MM.1S (cell line): ENCODE data around the gene ATPAF2.
A peak's percentile ranks its signal among the peaks of the same experiment; 100 is the strongest.

Experiments
- DNase-seq: peaks from one replicate; pipeline ENCODE4 v3.0.0-alpha.2; 2015
- H2AFZ ChIP-seq: fragments of 300-600 bp; sonication (generic); 2 replicates; pipeline ENCODE4 v1.6.0; 2016; ENCODE audit warnings: antibody characterized with exemption, low read length
- H3F3A ChIP-seq: fragments of 300-600 bp; sonication (generic); 2 replicates; pipeline ENCODE4 v1.6.1; 2016; ENCODE audit warnings: mild to moderate bottlenecking, antibody characterized with exemption, low read length, moderate library complexity, mixed read lengths; ENCODE audit not compliant: insufficient read depth
- H3K27ac ChIP-seq: fragments of 300-600 bp; sonication (generic); 2 replicates; pipeline ENCODE4 v1.5.1; 2016; ENCODE audit warnings: mild to moderate bottlenecking, low read length
- H3K27me3 ChIP-seq: fragments of 300-600 bp; sonication (generic); replicated peaks from 2 replicates; pipeline ENCODE4 v1.6.0; 2016; ENCODE audit warnings: low read length; ENCODE audit not compliant: insufficient read depth
- H3K36me3 ChIP-seq: fragments of 300-600 bp; sonication (generic); replicated peaks from 2 replicates; pipeline ENCODE4 v1.6.1; 2016; ENCODE audit warnings: mild to moderate bottlenecking, low read length, mixed read lengths; ENCODE audit not compliant: insufficient read depth
- H3K4me1 ChIP-seq: fragments of 300-600 bp; sonication (generic); 2 replicates; pipeline ENCODE4 v1.6.1; 2016; ENCODE audit warnings: low read length, mixed read lengths
- H3K4me2 ChIP-seq: fragments of 300-600 bp; sonication (generic); 2 replicates; pipeline ENCODE4 v1.6.0; 2016; ENCODE audit warnings: low read depth, low read length
- H3K4me3 ChIP-seq: fragments of 300-600 bp; sonication (generic); 2 replicates; pipeline ENCODE4 v1.5.1; 2016; ENCODE audit warnings: low read length, mixed read lengths
- H3K79me2 ChIP-seq: fragments of 300-600 bp; sonication (generic); 2 replicates; pipeline ENCODE4 v1.6.1; 2016; ENCODE audit warnings: mixed run types, low read length, mixed read lengths
- H3K9ac ChIP-seq: fragments of 300-600 bp; sonication (generic); 2 replicates; pipeline ENCODE4 v1.6.1; 2016; ENCODE audit warnings: low read length, mixed read lengths
- H3K9me2 ChIP-seq: fragments of 300-600 bp; sonication (generic); replicated peaks from 2 replicates; pipeline ENCODE4 v1.6.1; 2016; ENCODE audit warnings: mild to moderate bottlenecking, low read length, mixed read lengths; ENCODE audit not compliant: insufficient read depth
- H3K9me3 ChIP-seq: fragments of 300-600 bp; sonication (generic); replicated peaks from 2 replicates; pipeline ENCODE4 v1.6.1; 2016; ENCODE audit warnings: mild to moderate bottlenecking, low read length, mixed read lengths; ENCODE audit not compliant: insufficient read depth
- H4K20me1 ChIP-seq: fragments of 300-600 bp; sonication (generic); 2 replicates; pipeline ENCODE4 v1.6.1; 2016; ENCODE audit warnings: mild to moderate bottlenecking, low read length, moderate library complexity, mixed read lengths; ENCODE audit not compliant: insufficient read depth
- EZH2 ChIP-seq: fragments of 300-600 bp; sonication (generic); optimal IDR thresholded peaks from 2 replicates; pipeline ENCODE3; 2017; ENCODE audit warnings: low read depth, mild to moderate bottlenecking, antibody characterized with exemption, low read length, mixed read lengths
- EZH2phosphoT487 ChIP-seq: fragments of 300-600 bp; sonication (generic); IDR thresholded peaks from 2 replicates; pipeline ENCODE4 v1.6.1; 2018; ENCODE audit warnings: antibody characterized with exemption, low read length
- TF ChIP-seq, protein P1 (sequence below): fragments of 300-600 bp; sonication (generic); IDR thresholded peaks from 2 replicates; pipeline ENCODE4 v1.5.1; 2016; ENCODE audit warnings: antibody characterized with exemption, low read length, mixed read lengths

Gene ATPAF2

DNA sequence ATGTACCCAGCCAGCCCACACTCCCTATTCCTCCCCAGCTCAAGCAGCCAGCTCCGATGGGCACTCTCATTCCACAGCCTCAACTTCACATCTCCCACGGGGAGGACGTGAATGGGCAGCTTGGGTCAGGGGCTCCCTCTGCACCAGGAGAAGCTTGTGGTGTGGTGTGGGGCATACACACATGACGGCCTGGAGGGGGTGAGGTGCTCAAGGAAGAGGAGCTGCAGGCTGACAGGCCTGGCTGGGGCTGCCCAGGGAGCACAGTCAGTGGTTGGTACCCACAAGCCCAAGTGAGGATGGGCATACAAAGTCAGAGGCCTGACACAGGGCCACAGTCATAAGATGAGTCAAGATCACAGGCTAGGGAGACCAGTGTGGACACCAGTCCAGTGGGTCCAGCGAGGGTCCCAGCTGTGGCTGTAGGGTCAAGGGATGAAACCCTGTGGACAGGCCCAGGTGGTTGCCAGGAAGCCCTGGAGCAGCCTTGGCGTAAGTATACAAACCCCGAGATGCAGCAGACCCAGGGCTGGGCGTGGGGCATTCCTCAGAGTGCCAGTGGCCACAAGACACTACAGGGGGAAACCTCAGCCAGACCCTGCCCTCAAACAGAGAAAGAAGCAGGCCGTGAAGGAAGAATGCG lies 61.9 kb downstream of the ATPAF2 start:
- Histone ChIP-seq H3K27ac (no peak overlapping the region), H4K20me1 (no peaks in the 10 kb centered on the region), H3K9me2 (no peaks in the 10 kb centered on the region), H3K4me3 (no peak overlapping the region), H3K9ac (no peak overlapping the region), H3K4me2 (no peak overlapping the region), H3K27me3 (no peaks in the 10 kb centered on the region), H3K9me3 (no peaks in the 10 kb centered on the region), H3K4me1 (no peaks in the 10 kb centered on the region), H3K79me2 (peaks cover 2% of the 10 kb centered on the region; the same call in 1 of the 2 replicates), H3F3A (no peaks in the 10 kb centered on the region), H2AFZ (no peak overlapping the region), H3K36me3 (no peaks in the 10 kb centered on the region)
- no peak for DNase-seq
- TF ChIP-seq EZH2 = no peak
- TF ChIP-seq EZH2phosphoT487 = no peak
- TF ChIP-seq, protein P1, sequence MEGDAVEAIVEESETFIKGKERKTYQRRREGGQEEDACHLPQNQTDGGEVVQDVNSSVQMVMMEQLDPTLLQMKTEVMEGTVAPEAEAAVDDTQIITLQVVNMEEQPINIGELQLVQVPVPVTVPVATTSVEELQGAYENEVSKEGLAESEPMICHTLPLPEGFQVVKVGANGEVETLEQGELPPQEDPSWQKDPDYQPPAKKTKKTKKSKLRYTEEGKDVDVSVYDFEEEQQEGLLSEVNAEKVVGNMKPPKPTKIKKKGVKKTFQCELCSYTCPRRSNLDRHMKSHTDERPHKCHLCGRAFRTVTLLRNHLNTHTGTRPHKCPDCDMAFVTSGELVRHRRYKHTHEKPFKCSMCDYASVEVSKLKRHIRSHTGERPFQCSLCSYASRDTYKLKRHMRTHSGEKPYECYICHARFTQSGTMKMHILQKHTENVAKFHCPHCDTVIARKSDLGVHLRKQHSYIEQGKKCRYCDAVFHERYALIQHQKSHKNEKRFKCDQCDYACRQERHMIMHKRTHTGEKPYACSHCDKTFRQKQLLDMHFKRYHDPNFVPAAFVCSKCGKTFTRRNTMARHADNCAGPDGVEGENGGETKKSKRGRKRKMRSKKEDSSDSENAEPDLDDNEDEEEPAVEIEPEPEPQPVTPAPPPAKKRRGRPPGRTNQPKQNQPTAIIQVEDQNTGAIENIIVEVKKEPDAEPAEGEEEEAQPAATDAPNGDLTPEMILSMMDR = no peak

- no peak overlapping the region for H3K4me2 ChIP-seq
- H3K79me2 ChIP-seq = peaks cover 18% of the 10 kb centered on the region
- no peaks in the 10 kb centered on the region for H3K36me3 ChIP-seq
- peaks cover 8% of the 10 kb centered on the region for H3K4me1 ChIP-seq
- TF ChIP-seq, protein P1 = no peak
- no peak for TF ChIP-seq EZH2
- TF ChIP-seq EZH2phosphoT487 = no peak
- no peak for DNase-seq
- H3K9me2 ChIP-seq = no peaks in the 10 kb centered on the region
- no peaks in the 10 kb centered on the region for H3K27me3 ChIP-seq
- H3K27ac ChIP-seq = no peak overlapping the region
- no peak overlapping the region for H3K4me3 ChIP-seq
- H4K20me1 ChIP-seq = no peaks in the 10 kb centered on the region
- no peaks in the 10 kb centered on the region for H3F3A ChIP-seq
- H3K9me3 ChIP-seq = no peaks in the 10 kb centered on the region
- no peak overlapping the region for H3K9ac ChIP-seq
- no peak overlapping the region for H2AFZ ChIP-seq
Observed at GRCh38 chr17:17975436-17975835, 63.5 kb downstream of the ATPAF2 start.

DNA sequence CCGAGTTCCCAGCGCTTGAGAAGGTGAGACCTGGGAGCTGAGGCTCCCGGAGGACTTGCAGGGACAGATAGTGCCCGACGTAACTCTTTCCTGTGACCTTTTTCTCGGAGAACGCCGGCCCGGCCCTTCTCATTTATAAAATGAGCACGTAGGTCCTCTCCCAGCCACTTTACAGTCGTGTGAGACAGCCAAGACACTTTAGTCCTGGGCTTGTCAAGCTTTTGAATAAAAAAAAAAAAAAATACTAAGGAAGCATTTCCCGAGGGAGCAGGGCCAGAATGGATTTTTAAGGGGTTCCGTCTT lies 66.1 kb downstream of the ATPAF2 start:
- DNase-seq = no peak
- TF ChIP-seq EZH2phosphoT487 (no peak), EZH2 (no peak)
- TF ChIP-seq, protein P1 = no peak
- H3K36me3 ChIP-seq = no peaks in the 10 kb centered on the region
- no peaks in the 10 kb centered on the region for H3F3A ChIP-seq
- H3K9ac ChIP-seq = peak overlapping the region; percentile 21; the same call in 1 of the 2 replicates
- H2AFZ ChIP-seq = peak overlapping the region; percentile 46
- H4K20me1 ChIP-seq = no peaks in the 10 kb centered on the region
- no peaks in the 10 kb centered on the region for H3K27me3 ChIP-seq
- H3K9me2 ChIP-seq = no peaks in the 10 kb centered on the region
- H3K9me3 ChIP-seq = no peaks in the 10 kb centered on the region
- no peak overlapping the region for H3K27ac ChIP-seq
- H3K4me1 ChIP-seq = peaks cover 10% of the 10 kb centered on the region
- H3K4me3 ChIP-seq = peak overlapping the region; percentile 63
- peaks cover 43% of the 10 kb centered on the region for H3K79me2 ChIP-seq
- H3K4me2 ChIP-seq = peak overlapping the region; percentile 65
